SIG-M5 treated with dmso at 0.1 percent for 504 hours (cell line): ENCODE data around the gene TMEM63B.
"Not testable (repeated sequence)": the region's sequence is repeated elsewhere in the genome, so short reads cannot be mapped to it uniquely, and the experiment has no call there.

Source experiments
- DNase-seq: peaks from one replicate; lab custom pipeline; 2025; ENCODE audit not compliant: unreplicated experiment; lab: John Stamatoyannopoulos, UW

TMEM63B gene

GRCh38 chr6:44094403-44095242 lies 32.7 kb upstream of the TMEM63B start:
- no peak for DNase-seq

- not testable (repeated sequence) for DNase-seq
Observed at GRCh38 chr6:44095243-44095623, 32.1 kb upstream of the TMEM63B start.

GRCh38 chr6:44096612-44097011 lies 30.7 kb upstream of the TMEM63B start:
- peak; percentile 33 for DNase-seq

GRCh38 chr6:44097782-44098317 lies 29.5 kb upstream of the TMEM63B start:
- no peak for DNase-seq

- no peak for DNase-seq
Observed at GRCh38 chr6:44099192-44099591, 28.2 kb upstream of the TMEM63B start.

- peak; percentile 29 for DNase-seq
Observed at GRCh38 chr6:44100088-44100550, 27.2 kb upstream of the TMEM63B start.

GRCh38 chr6:44101832-44102231 lies 25.5 kb upstream of the TMEM63B start:
- DNase-seq = no peak

GRCh38 chr6:44102527-44102926 lies 24.8 kb upstream of the TMEM63B start:
- no peak for DNase-seq

- no peak for DNase-seq
Observed at GRCh38 chr6:44104481-44105021, 22.8 kb upstream of the TMEM63B start.

- no peak for DNase-seq
Observed at GRCh38 chr6:44105146-44105545, 22.2 kb upstream of the TMEM63B start.

- no peak for DNase-seq
Observed at GRCh38 chr6:44105993-44106740, 21.2 kb upstream of the TMEM63B start.

GRCh38 chr6:44107017-44107416 lies 20.3 kb upstream of the TMEM63B start:
- no peak for DNase-seq

GRCh38 chr6:44108471-44108870 lies 18.9 kb upstream of the TMEM63B start:
- no peak for DNase-seq

- no peak for DNase-seq
Observed at GRCh38 chr6:44109212-44109611, 18.1 kb upstream of the TMEM63B start.

GRCh38 chr6:44110005-44110676 lies 17.2 kb upstream of the TMEM63B start:
- DNase-seq = no peak

- no peak for DNase-seq
Observed at GRCh38 chr6:44110966-44111365, 16.4 kb upstream of the TMEM63B start.

- DNase-seq = no peak
Observed at GRCh38 chr6:44111434-44112417, 15.6 kb upstream of the TMEM63B start.

GRCh38 chr6:44113414-44113813 lies 13.9 kb upstream of the TMEM63B start:
- DNase-seq = no peak

GRCh38 chr6:44115866-44116265 lies 11.5 kb upstream of the TMEM63B start:
- no peak for DNase-seq
